Aorta (tissue), 5 donors: ENCODE results near the gene POLD4. TPM values are rescaled to one million over a fixed set of nuclear protein-coding genes. Genes with fewer than 3 reads are reported as not detected.
A peak's percentile ranks its signal among the peaks of the same experiment; 100 is the strongest.

Experiments used
- ATAC-seq: fragments of 200-7000 bp; cut with Tn5 transposase; one replicate; pipeline ENCODE4 v1.9.1; 2022; ENCODE audit warnings: moderate library complexity; ENCODE audit not compliant: low FRiP score
- DNase-seq, 2 donors: peaks; one replicate each; pipeline ENCODE4 v3.0.0-alpha.2; 2020
- H3K27ac ChIP-seq, 2 donors: one replicate each; pipeline ENCODE4 v1.5.1; 2013; ENCODE audit warnings: low read length in 2 of 2, mild to moderate bottlenecking in 2 of 2, moderate library complexity in 2 of 2, control low read depth in 1 of 2, inconsistent platforms in 1 of 2, low read depth in 1 of 2
- H3K27me3 ChIP-seq, 2 donors: one replicate each; pipeline ENCODE4 v1.6.1; 2013; ENCODE audit warnings: control low read depth in 1 of 2, low read length in 1 of 2, mild to moderate bottlenecking in 1 of 2, moderate library complexity in 1 of 2; ENCODE audit not compliant: insufficient read depth in 2 of 2, control insufficient read depth in 1 of 2
- H3K36me3 ChIP-seq, 2 donors: one replicate each; pipeline ENCODE4 v1.6.1; 2013; ENCODE audit warnings: control low read depth in 1 of 2, low read length in 1 of 2, mild to moderate bottlenecking in 1 of 2; ENCODE audit not compliant: insufficient read depth in 2 of 2, control insufficient read depth in 1 of 2
- H3K4me1 ChIP-seq, 2 donors: one replicate each; pipeline ENCODE4 v1.6.1; 2013; ENCODE audit warnings: low read length in 2 of 2, control low read depth in 1 of 2, mild to moderate bottlenecking in 1 of 2, moderate library complexity in 1 of 2; ENCODE audit not compliant: insufficient read depth in 2 of 2, control insufficient read depth in 1 of 2
- H3K4me3 ChIP-seq, 2 donors: one replicate each; pipeline ENCODE4 v1.5.1; 2013; ENCODE audit warnings: low read length in 2 of 2, control low read depth in 1 of 2, mild to moderate bottlenecking in 1 of 2
- H3K9me3 ChIP-seq: one replicate; pipeline ENCODE4 v1.6.1; 2013; ENCODE audit warnings: mild to moderate bottlenecking, low read length; ENCODE audit not compliant: control insufficient read depth
- WGBS, 2 donors: extraction: QIAGEN DNeasy Blood & Tissue Kit; methylation state at CpG; one replicate each; pipeline ENCODE4 v1.1.7; 2013; 5-methylcytosine and 5-hydroxymethylcytosine counted together
- intact Hi-C, 2 donors: fragments of 100-400 bp; cut with DNase I; formaldehyde crosslinking; loops; one replicate each; pipeline versions ENCODE4 v1.14.2 to v1.15.0; 2022
- polyA plus RNA-seq, 2 donors: library from polyadenylated mRNA; stranded (reverse); fragments of 200-250 nt; gene quantifications; one replicate each; pipeline ENCODE4 v1.2.3, GENCODE V29; 2013
- total RNA-seq, 2 donors: library from RNA; stranded (reverse); fragmentation: NEBNext Ultra II Directional; extraction: Animal tissue kit (Norgen Biotek cat#: 25700); gene quantifications; one replicate each; pipeline ENCODE4 v1.2.1, GENCODE V29; 2021
- donor health status: healthy with polysubstance abuse.
- donor health status: Bipolar disorder and iron deficiency.
- donor health status: DM: no; HTN: no; CAD: no.
- donor health status: DM: no; HTN: no; CAD: no.
- donor health status: DM: yes; HTN: yes; CAD: no.

Gene POLD4
- total and polyA plus RNA-seq, 4 donors = 82.7 to 338 (median 130) TPM

- Histone ChIP-seq H3K27ac (no peak overlapping the region), H3K36me3 (peaks cover under 1 to 4% of the 10 kb centered on the region in 2 donors), H3K27me3 (no peaks in the 10 kb centered on the region), H3K9me3 (no peaks in the 10 kb centered on the region), H3K4me1 (no peaks in the 10 kb centered on the region), H3K4me3 (no peak overlapping the region)
- intact Hi-C loops = loop anchor here in 1 of 2 donors (10.0 kb wide), 1 partner anchor 111 kb away; the partner anchor contains the start of genes CDK2AP2 and PITPNM1
- ATAC-seq (no peak), DNase-seq (no peak)
- 94% methylated on average over 18 of the region's 18 CpGs for whole genome bisulfite sequencing, 2 donors
Observed at GRCh38 chr11:67393437-67393836, 40.1 kb upstream of the POLD4 start.

GRCh38 chr11:67392183-67392715 lies 38.9 kb upstream of the POLD4 start:
- intact Hi-C loops = loop anchor here in 1 of 2 donors (10.0 kb wide), 1 partner anchor 113 kb away; the partner anchor contains the start of genes CDK2AP2 and PITPNM1
- H3K4me1 ChIP-seq = no peaks in the 10 kb centered on the region
- no peak for ATAC-seq

GRCh38 chr11:67391304-67392182 lies 38.2 kb upstream of the POLD4 start, which contains the start of gene RAD9A:
Gene RAD9A (plus strand): TSS chr11:67391986. CDS start chr11:67392045, 59 bp downstream.
- intact Hi-C loops = loop anchor here in 1 of 2 donors (10.0 kb wide), 1 partner anchor 113 kb away; the partner anchor contains the start of genes CDK2AP2 and PITPNM1
- ATAC-seq (peak; percentile 94), DNase-seq (peak; percentile 97 to 98)
- H3K4me1 ChIP-seq = no peaks in the 10 kb centered on the region
- H3K36me3 ChIP-seq = no peaks in the 10 kb centered on the region
- peak within 1 kb of the TSS; percentile 50 to 83 for H3K4me3 ChIP-seq
- peak within 1 kb of the TSS in 1 of 2 donors; percentile 39 for H3K27ac ChIP-seq
- WGBS, 2 donors = 0% methylated on average over 58 to 75 of the region's 75 CpGs
- H3K9me3 ChIP-seq = no peaks in the 10 kb centered on the region
- H3K27me3 ChIP-seq = no peaks in the 10 kb centered on the region

More at GRCh38 chr11:67392183-67392715, 38.9 kb upstream of the POLD4 start:
- H3K27me3 ChIP-seq = no peaks in the 10 kb centered on the region
- H3K36me3 ChIP-seq = no peaks in the 10 kb centered on the region
- WGBS, 2 donors = 6 to 9% methylated on average over 31 of the region's 31 CpGs
- no peak for DNase-seq
- peak overlapping the region; percentile 50 to 83 for H3K4me3 ChIP-seq
- peak overlapping the region in 1 of 2 donors; percentile 28 for H3K27ac ChIP-seq
- H3K9me3 ChIP-seq = no peaks in the 10 kb centered on the region

GRCh38 chr11:67390947-67391303 lies 37.6 kb upstream of the POLD4 start:
- H3K9me3 ChIP-seq = no peaks in the 10 kb centered on the region
- intact Hi-C loops = loop anchor here in 1 of 2 donors (10.0 kb wide), 1 partner anchor 114 kb away; the partner anchor contains the start of genes CDK2AP2 and PITPNM1
- no peaks in the 10 kb centered on the region for H3K36me3 ChIP-seq
- peak overlapping the region in 1 of 2 donors; percentile 50 for H3K4me3 ChIP-seq
- H3K27ac ChIP-seq = no peak overlapping the region
- 9 to 10% methylated on average over 15 of the region's 15 CpGs for WGBS, 2 donors
- ATAC-seq = no peak
- DNase-seq = no peak
- H3K4me1 ChIP-seq = no peaks in the 10 kb centered on the region
- H3K27me3 ChIP-seq = no peaks in the 10 kb centered on the region

- intact Hi-C loops = no loop called here
- 65 to 67% methylated on average over 6 of the region's 6 CpGs for WGBS, 2 donors
- H3K36me3 ChIP-seq = no peaks in the 10 kb centered on the region
- H3K4me3 ChIP-seq = no peak overlapping the region
- H3K4me1 ChIP-seq = no peaks in the 10 kb centered on the region
- no peaks in the 10 kb centered on the region for H3K27me3 ChIP-seq
- ATAC-seq = no peak
- no peaks in the 10 kb centered on the region for H3K9me3 ChIP-seq
- no peak overlapping the region for H3K27ac ChIP-seq
- DNase-seq = no peak
Observed at GRCh38 chr11:67389477-67389876, 36.1 kb upstream of the POLD4 start.

GRCh38 chr11:67387518-67387917 lies 34.2 kb upstream of the POLD4 start:
- H3K27me3 ChIP-seq = no peaks in the 10 kb centered on the region
- ATAC-seq (no peak), DNase-seq (no peak)
- intact Hi-C loops = no loop called here
- no peaks in the 10 kb centered on the region for H3K4me1 ChIP-seq
- no peaks in the 10 kb centered on the region for H3K9me3 ChIP-seq
- 42 to 58% methylated on average over 6 of the region's 6 CpGs for WGBS, 2 donors
- H3K27ac ChIP-seq = no peak overlapping the region
- H3K36me3 ChIP-seq = no peaks in the 10 kb centered on the region
- no peak overlapping the region for H3K4me3 ChIP-seq

- Histone ChIP-seq H3K27ac (no peak overlapping the region), H3K9me3 (no peaks in the 10 kb centered on the region), H3K27me3 (no peaks in the 10 kb centered on the region), H3K4me3 (no peak overlapping the region), H3K36me3 (no peaks in the 10 kb centered on the region), H3K4me1 (no peaks in the 10 kb centered on the region)
- WGBS, 2 donors = 23 to 34% methylated on average over 9 of the region's 9 CpGs
- DNase-seq (no peak), ATAC-seq (no peak)
- intact Hi-C loops = no loop called here
Observed at GRCh38 chr11:67387069-67387468, 33.7 kb upstream of the POLD4 start.

- no peaks in the 10 kb centered on the region for H3K36me3 ChIP-seq
- intact Hi-C loops = loop anchor here (5.0 kb wide), 2 partner anchors 38 to 123 kb away; no protein-coding TSS in a partner anchor
- H3K4me3 ChIP-seq = no peak overlapping the region
- H3K4me1 ChIP-seq = no peaks in the 10 kb centered on the region
- H3K27ac ChIP-seq = no peak overlapping the region
- WGBS, 2 donors = 3 to 5% methylated on average over 3 of the region's 3 CpGs
- H3K9me3 ChIP-seq = no peaks in the 10 kb centered on the region
- DNase-seq (no peak), ATAC-seq (no peak)
- H3K27me3 ChIP-seq = no peaks in the 10 kb centered on the region
Observed at GRCh38 chr11:67384851-67385366, 31.6 kb upstream of the POLD4 start.
